GM21529 (cell line): ENCODE data around the gene CLDN34.

ENCODE experiments used
- ATAC-seq: cut with Tn5 transposase; IDR thresholded peaks from one replicate; pipeline ENCODE4 v1.9.1; 2021; ENCODE audit not compliant: unreplicated experiment

The CLDN34 gene

GRCh38 chrX:9966775-9967408, at the start of gene CLDN34:
TSS of gene CLDN34 (plus strand) at chrX:9967358. CDS start at chrX:9967358, 0 bp downstream.
- ATAC-seq = no peak

GRCh38 chrX:9917861-9918260, 49.3 kb upstream of the CLDN34 start:
- ATAC-seq = no peak

GRCh38 chrX:9919632-9920172, 47.5 kb upstream of the CLDN34 start:
- no peak for ATAC-seq

- ATAC-seq = no peak
These were observed 45.8 kb upstream of the CLDN34 start for GRCh38 chrX:9921407-9921806.

GRCh38 chrX:9923357-9923756, 43.8 kb upstream of the CLDN34 start:
- no peak for ATAC-seq

- ATAC-seq = no peak
These were observed 41.2 kb upstream of the CLDN34 start for GRCh38 chrX:9926002-9926401.

- no peak for ATAC-seq
These were observed 39.3 kb upstream of the CLDN34 start for GRCh38 chrX:9927698-9928482.

GRCh38 chrX:9935436-9935835, 31.7 kb upstream of the CLDN34 start:
- ATAC-seq = no peak

- ATAC-seq = no peak
These were observed 29.4 kb upstream of the CLDN34 start for GRCh38 chrX:9937761-9938160.

GRCh38 chrX:9938516-9938915, 28.6 kb upstream of the CLDN34 start:
- ATAC-seq = no peak

- no peak for ATAC-seq
These were observed 26.7 kb upstream of the CLDN34 start for GRCh38 chrX:9940421-9940820.

GRCh38 chrX:9942086-9942485, 25.1 kb upstream of the CLDN34 start:
- ATAC-seq = peak; percentile 92

GRCh38 chrX:9943420-9943819, 23.7 kb upstream of the CLDN34 start:
- no peak for ATAC-seq

GRCh38 chrX:9947131-9947794, 19.9 kb upstream of the CLDN34 start:
- no peak for ATAC-seq

- ATAC-seq = no peak
These were observed 18.8 kb upstream of the CLDN34 start for GRCh38 chrX:9948406-9948805.

GRCh38 chrX:9952300-9952699, 14.9 kb upstream of the CLDN34 start:
- no peak for ATAC-seq

GRCh38 chrX:9953396-9953795, 13.8 kb upstream of the CLDN34 start:
- no peak for ATAC-seq

- ATAC-seq = no peak
These were observed 11.7 kb upstream of the CLDN34 start for GRCh38 chrX:9955506-9955905.

- no peak for ATAC-seq
These were observed 9.4 kb upstream of the CLDN34 start for GRCh38 chrX:9957743-9958142.

GRCh38 chrX:9958183-9958582, 9.0 kb upstream of the CLDN34 start:
- no peak for ATAC-seq

- no peak for ATAC-seq
These were observed 5.4 kb upstream of the CLDN34 start for GRCh38 chrX:9961750-9962149.

- ATAC-seq = no peak
These were observed 10.5 kb downstream of the CLDN34 start for GRCh38 chrX:9977635-9978034.
